ENCODE data around the gene PAK2.
"Not testable (repeated sequence)": the region's sequence is repeated elsewhere in the genome, so short reads cannot be mapped to it uniquely, and the experiment has no call there.

The PAK2 gene

DNA sequence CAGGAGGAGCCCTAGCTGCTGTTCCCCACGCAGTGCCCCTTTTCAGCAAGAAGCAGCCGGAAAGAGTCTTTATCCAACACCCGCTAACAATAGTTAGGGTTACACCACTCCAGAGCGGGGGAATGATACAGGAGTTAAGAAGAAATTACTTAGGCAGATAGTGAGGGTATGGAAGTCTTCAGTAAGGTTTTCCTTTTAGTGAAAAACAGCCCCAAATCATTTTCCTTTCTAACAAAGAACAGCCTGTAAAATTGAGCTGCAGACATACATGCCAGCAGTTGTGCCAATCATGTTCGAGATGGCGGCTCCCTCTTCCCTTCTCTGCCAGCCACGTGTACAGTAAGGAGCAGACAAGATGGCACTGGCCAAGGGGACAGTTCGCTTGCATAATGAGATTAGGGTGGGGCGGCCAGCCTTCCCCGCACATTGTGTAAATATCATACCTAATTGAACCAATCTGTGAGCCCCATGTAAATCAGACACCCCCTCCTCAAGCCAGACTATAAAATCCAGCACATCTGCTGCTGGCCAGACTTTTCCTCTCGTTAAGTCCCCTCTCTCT, 109.6 kb downstream of the PAK2 start:
- no peak for DNase-seq

DNA sequence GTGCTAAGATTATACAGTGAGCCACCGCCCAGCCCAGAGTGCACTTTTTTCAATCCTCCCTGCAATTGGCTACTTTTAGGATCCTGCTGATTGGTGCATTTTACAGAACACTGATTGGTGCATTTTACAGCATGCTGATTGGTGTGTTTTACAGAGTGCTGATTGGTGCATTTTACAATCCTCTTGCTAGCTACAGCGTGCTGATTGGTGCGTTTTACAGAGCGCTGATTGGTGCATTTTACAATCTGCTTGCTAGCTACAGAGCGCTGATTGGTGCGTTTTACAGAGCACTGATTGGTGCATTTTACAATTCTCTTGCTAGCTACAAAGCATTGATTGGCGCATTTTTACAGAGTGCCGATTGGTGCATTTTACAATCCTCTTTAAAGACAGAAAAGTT, 123.3 kb downstream of the PAK2 start:
- DNase-seq = not testable (repeated sequence)

DNA sequence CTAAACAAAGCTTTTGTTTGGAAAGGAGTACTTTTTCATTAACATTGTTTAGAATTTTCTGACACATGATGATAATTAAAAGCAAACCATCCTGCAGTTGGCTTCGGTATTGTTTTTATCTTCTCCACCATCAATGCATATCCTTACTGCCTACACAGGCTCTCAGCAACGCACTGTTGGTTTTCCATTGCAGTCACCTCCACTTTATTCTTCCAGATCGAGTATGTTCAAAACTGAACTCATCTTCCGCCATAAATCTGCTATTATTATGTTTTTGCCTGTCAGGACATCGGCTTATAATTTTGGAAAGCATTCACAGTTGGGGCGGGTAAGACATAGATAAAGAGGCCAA, 127.5 kb downstream of the PAK2 start:
- no peak for DNase-seq

DNA sequence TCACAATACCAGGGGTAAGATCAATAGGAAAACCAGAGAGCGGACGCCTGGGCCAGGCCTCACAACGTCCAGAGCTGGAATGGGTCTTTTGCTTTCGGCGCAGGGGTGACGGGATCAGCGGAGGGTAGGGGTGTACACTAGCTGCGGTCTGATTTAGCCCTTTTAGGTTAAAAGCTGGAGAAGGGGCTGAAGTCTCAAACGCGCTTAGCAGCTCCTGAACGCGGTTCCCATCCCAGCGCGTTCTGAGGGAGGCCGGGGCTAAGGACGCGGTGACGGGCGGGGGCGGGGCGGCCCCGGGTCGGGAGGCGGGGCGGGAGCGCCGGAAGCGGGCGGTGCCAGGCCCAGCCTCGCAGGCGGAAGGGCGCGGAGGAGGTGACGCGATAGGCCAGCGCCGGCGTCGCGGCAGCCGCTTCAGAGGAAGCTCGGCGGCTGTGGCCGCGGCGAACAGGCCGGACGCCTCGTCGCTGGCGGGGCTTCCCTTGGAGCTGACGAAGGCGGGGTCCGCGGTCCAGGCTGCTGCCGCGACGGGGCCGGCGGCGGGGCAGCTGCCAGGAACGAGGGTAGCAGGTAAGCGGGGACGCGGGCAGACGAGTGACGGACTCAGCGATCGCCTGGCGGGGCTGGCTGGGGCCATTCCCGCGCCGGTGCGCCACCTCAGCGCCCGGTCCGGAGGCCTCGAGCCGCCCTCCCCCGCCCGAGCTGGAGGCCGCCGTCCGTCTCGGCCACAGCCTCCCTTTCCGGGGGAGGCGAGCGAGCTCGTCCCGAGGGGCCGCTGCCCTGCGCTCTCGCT, 128.0 kb downstream of the PAK2 start, which contains the start of gene SENP5:
Gene SENP5 (plus strand): TSS at position 414 of the 790 bp plus-strand sequence. CDS start 17,262 bp downstream, outside the sequence.
- peak; percentile 89 for DNase-seq

DNA sequence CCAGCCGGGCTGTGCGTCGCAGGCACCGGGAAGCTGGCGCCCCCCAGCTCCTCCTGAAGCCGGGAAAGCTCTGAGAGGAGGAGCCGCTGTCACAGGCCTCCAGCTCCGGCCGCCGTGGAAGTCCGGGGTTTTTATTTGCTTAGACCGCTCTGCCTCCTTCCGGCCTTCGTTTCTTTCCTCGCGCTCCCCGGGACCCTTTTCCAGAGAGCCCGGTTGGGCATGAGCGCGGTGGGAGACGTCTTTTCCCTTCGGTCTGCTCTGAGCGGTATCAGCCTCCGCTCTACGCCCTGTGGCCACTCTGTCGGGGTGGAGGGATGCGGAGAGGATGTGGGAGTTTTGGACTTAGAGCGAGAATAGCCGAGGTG, 128.6 kb downstream of the PAK2 start:
- peak; percentile 12 for DNase-seq

DNA sequence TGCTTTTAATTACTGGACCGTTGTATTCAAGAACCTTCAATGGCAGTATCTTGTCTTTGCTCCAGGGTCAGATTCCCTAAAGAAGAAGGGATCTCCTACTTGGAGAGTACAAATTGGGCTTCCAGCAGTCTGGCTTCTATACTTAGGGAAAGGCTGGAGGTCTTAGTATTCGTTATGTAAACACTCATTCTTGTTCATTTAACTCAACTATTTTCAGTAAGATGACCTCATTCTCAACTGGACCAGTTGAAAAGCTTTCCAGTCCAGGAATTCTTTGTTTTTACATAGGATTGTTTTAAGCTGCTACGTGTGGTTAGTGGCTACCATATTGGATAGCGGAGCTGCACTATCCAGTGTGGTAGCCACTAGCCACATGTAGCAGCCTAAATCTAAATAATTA, 132.7 kb downstream of the PAK2 start:
- no peak for DNase-seq

DNA sequence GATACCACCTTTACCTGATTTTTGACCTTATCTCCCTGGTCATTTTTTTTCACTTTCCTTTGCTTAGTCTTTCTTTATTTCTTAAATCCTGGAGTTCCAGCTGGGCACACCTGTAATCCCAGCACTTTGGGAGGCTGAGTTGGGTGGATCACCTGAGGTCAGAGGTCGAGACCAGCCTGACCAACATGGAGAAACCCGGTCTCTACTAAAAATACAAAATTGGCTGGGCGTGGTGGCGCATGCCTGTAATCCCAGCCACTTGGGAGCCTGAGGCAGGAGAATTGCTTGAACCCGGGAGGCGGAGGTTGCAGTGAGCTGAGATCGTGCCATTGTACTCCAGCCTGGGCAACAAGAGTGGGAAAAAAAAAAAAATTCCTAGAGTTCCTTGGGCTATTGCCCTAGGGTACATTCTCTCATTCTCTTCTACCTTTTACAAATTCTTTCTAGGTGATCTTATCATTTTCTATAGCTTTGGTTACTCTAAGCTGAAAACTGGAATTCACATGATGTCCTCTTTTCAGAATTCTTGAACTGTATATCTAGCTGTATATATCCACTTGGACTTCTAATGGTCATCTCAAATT, 134.9 kb downstream of the PAK2 start:
- DNase-seq = not testable (repeated sequence)

DNA sequence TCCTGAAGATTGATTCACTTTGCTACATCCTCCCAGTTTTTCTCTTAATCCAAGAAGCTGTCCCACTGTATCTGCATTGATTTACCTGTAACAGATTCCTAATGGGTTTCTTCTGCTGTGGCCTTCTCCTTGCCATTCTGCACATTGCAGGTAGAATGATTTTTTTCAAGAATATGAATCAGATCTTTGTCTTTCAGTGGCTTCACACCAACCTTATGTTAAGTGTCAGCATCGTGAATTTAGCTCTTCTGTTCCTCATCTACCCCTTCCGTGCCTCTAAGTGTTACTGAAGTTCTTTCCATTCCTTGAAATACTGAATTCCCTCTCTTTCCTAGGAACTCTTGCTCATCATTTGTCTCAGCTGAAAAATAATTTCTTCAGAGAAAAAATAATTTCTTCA, 135.6 kb downstream of the PAK2 start:
- DNase-seq = no peak

Measured in stimulated activated CD4-positive, alpha-beta T cell treated with anti-CD3 and anti-CD28 coated beads, Interleukin-1b, Interleukin-23, amount 100 ng/mL, for 48 hours (primary cell).